Measurements from ENCODE around the gene MYRF. TPM values are rescaled to one million over a fixed set of nuclear protein-coding genes. Genes with fewer than 3 reads are reported as not detected.

Gene MYRF
- total RNA-seq, 1 donor = 0.36 TPM

GRCh38 chr11:61733120-61733978 is 19.1 kb upstream of the MYRF start:
- Histone ChIP-seq H3K4me3 (ENCODE audit: insufficient read depth, low read length) (no peak overlapping the region), H3K4me2 (ENCODE audit: insufficient read depth, low read length) (peak overlapping the region; percentile 26), H3K27me3 (ENCODE audit: insufficient read depth, low read length) (no peaks in the 10 kb centered on the region), H3K27ac (ENCODE audit: low read depth, low read length) (peak overlapping the region; percentile 30), H3K36me3 (ENCODE audit: insufficient read depth, low read length) (peaks cover 26% of the 10 kb centered on the region), H3K4me1 (ENCODE audit: insufficient read depth, low read length) (peaks cover 17% of the 10 kb centered on the region), H3K9me3 (ENCODE audit: low read depth, low read length) (no peaks in the 10 kb centered on the region), H4K20me1 (ENCODE audit: insufficient read depth, low read length) (peaks cover 4% of the 10 kb centered on the region), H2AFZ (ENCODE audit: low read length) (no peak overlapping the region), H3K79me2 (ENCODE audit: insufficient read depth, low read length) (no peaks in the 10 kb centered on the region)
- DNase-seq (ENCODE audit: insufficient read length, low spot score, missing footprints) = peak; percentile 100
- TF ChIP-seq, protein P1, sequence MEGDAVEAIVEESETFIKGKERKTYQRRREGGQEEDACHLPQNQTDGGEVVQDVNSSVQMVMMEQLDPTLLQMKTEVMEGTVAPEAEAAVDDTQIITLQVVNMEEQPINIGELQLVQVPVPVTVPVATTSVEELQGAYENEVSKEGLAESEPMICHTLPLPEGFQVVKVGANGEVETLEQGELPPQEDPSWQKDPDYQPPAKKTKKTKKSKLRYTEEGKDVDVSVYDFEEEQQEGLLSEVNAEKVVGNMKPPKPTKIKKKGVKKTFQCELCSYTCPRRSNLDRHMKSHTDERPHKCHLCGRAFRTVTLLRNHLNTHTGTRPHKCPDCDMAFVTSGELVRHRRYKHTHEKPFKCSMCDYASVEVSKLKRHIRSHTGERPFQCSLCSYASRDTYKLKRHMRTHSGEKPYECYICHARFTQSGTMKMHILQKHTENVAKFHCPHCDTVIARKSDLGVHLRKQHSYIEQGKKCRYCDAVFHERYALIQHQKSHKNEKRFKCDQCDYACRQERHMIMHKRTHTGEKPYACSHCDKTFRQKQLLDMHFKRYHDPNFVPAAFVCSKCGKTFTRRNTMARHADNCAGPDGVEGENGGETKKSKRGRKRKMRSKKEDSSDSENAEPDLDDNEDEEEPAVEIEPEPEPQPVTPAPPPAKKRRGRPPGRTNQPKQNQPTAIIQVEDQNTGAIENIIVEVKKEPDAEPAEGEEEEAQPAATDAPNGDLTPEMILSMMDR (IDR thresholded peaks at IDR 0.05; ENCODE audit: extremely low read depth, low read depth, low read length) = peak; percentile 99

DNA sequence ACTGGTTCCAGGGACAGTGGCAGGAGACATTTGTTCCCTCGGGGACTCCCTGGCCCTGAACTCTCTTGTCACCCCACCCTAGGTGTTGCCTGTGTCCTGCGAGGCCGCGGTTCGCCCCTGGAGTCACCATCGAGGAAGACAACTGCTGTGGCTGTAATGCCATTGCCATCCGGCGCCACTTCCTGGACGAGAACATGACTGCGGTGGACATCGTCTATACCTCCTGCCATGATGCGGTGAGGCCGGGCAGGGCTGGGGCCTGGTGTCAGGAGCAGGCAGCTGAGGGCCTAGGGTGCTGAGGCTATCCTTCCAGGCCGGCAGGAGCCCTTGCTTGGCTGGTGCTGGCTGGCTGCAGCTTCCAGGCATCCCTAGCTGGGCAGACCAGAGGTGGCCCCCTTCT is 17.7 kb upstream of the MYRF start:
- peaks cover 14% of the 10 kb centered on the region for H3K4me1 ChIP-seq (ENCODE audit: insufficient read depth, low read length)
- H3K4me3 ChIP-seq (ENCODE audit: insufficient read depth, low read length) = no peak overlapping the region
- H3K27me3 ChIP-seq (ENCODE audit: insufficient read depth, low read length) = no peaks in the 10 kb centered on the region
- no peak overlapping the region for H3K4me2 ChIP-seq (ENCODE audit: insufficient read depth, low read length)
- no peaks in the 10 kb centered on the region for H3K79me2 ChIP-seq (ENCODE audit: insufficient read depth, low read length)
- no peaks in the 10 kb centered on the region for H3K9me3 ChIP-seq (ENCODE audit: low read depth, low read length)
- H2AFZ ChIP-seq (ENCODE audit: low read length) = no peak overlapping the region
- TF ChIP-seq, protein P1 (IDR thresholded peaks at IDR 0.05; ENCODE audit: extremely low read depth, low read depth, low read length) = no peak
- no peak overlapping the region for H3K27ac ChIP-seq (ENCODE audit: low read depth, low read length)
- DNase-seq (ENCODE audit: insufficient read length, low spot score, missing footprints) = no peak
- peaks cover 28% of the 10 kb centered on the region for H3K36me3 ChIP-seq (ENCODE audit: insufficient read depth, low read length)
- peaks cover 4% of the 10 kb centered on the region for H4K20me1 ChIP-seq (ENCODE audit: insufficient read depth, low read length)

- Histone ChIP-seq H3K36me3 (ENCODE audit: insufficient read depth, low read length) (peaks cover 31% of the 10 kb centered on the region), H2AFZ (ENCODE audit: low read length) (no peak overlapping the region), H3K4me3 (ENCODE audit: insufficient read depth, low read length) (no peak overlapping the region), H3K79me2 (ENCODE audit: insufficient read depth, low read length) (no peaks in the 10 kb centered on the region), H3K4me2 (ENCODE audit: insufficient read depth, low read length) (no peak overlapping the region), H3K27me3 (ENCODE audit: insufficient read depth, low read length) (no peaks in the 10 kb centered on the region), H3K4me1 (ENCODE audit: insufficient read depth, low read length) (peaks cover 14% of the 10 kb centered on the region), H3K9me3 (ENCODE audit: low read depth, low read length) (no peaks in the 10 kb centered on the region), H4K20me1 (ENCODE audit: insufficient read depth, low read length) (peaks cover 4% of the 10 kb centered on the region), H3K27ac (ENCODE audit: low read depth, low read length) (no peak overlapping the region)
- DNase-seq (ENCODE audit: insufficient read length, low spot score, missing footprints) = no peak
- TF ChIP-seq, protein P1 (IDR thresholded peaks at IDR 0.05; ENCODE audit: extremely low read depth, low read depth, low read length) = no peak
Measured at GRCh38 chr11:61735391-61735790, 17.0 kb upstream of the MYRF start.

- no peaks in the 10 kb centered on the region for H3K79me2 ChIP-seq (ENCODE audit: insufficient read depth, low read length)
- H3K4me2 ChIP-seq (ENCODE audit: insufficient read depth, low read length) = no peak overlapping the region
- H3K4me1 ChIP-seq (ENCODE audit: insufficient read depth, low read length) = peaks cover 14% of the 10 kb centered on the region
- H3K27ac ChIP-seq (ENCODE audit: low read depth, low read length) = no peak overlapping the region
- peaks cover 31% of the 10 kb centered on the region for H3K36me3 ChIP-seq (ENCODE audit: insufficient read depth, low read length)
- peaks cover 4% of the 10 kb centered on the region for H4K20me1 ChIP-seq (ENCODE audit: insufficient read depth, low read length)
- DNase-seq (ENCODE audit: insufficient read length, low spot score, missing footprints) = no peak
- no peak overlapping the region for H2AFZ ChIP-seq (ENCODE audit: low read length)
- H3K4me3 ChIP-seq (ENCODE audit: insufficient read depth, low read length) = no peak overlapping the region
- no peaks in the 10 kb centered on the region for H3K9me3 ChIP-seq (ENCODE audit: low read depth, low read length)
- no peaks in the 10 kb centered on the region for H3K27me3 ChIP-seq (ENCODE audit: insufficient read depth, low read length)
- TF ChIP-seq, protein P1 (IDR thresholded peaks at IDR 0.05; ENCODE audit: extremely low read depth, low read depth, low read length) = no peak
Measured at GRCh38 chr11:61736310-61736709, 16.1 kb upstream of the MYRF start.

All from osteoblast (primary cell).